ENCODE measurements around the gene ARL5C.

DNA sequence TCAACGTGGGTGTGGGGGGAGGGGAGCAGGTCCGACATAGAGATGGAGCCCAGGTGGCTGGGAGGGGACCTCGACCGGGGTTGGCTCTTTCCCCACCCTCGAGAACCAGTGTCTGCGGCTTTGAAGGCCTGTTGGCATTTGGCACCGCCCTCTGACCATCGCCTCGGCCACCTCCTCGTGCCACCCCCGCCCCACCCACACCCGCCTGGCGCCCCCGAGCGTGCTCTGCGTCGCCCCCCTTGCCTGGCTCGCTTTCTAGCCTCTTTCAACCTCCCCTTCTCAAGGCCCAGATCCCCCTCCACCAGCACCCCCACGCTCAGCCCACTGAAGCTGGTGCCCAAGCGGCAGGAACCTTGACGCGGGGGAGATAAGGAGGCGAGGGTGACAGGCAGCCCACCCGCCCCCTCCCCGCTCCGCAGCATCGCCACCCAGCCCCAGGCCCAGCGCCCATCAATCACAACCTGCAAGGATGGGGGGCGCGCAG is 30.9 kb upstream of the ARL5C start:
- no peak for TF ChIP-seq RAD21 (IDR thresholded peaks at IDR 0.05; ENCODE audit: low read depth)
- no peak for TF ChIP-seq FOXM1 (IDR thresholded peaks at IDR 0.05; ENCODE audit: borderline replicate concordance, low read depth)
- no peak for TF ChIP-seq CEBPB (IDR thresholded peaks at IDR 0.05)
- TF ChIP-seq, protein P1, sequence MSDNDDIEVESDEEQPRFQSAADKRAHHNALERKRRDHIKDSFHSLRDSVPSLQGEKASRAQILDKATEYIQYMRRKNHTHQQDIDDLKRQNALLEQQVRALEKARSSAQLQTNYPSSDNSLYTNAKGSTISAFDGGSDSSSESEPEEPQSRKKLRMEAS (IDR thresholded peaks at IDR 0.05), result peak; percentile 58
- TF ChIP-seq TCF12 (IDR thresholded peaks at IDR 0.05; ENCODE audit: low read depth), result no peak
- TF ChIP-seq EP300 (IDR thresholded peaks at IDR 0.05; ENCODE audit: borderline replicate concordance), result 0 out of 2 replicates have a peak, but pooled peaks have one; percentile 3
- TF ChIP-seq ZBTB7A (IDR thresholded peaks at IDR 0.05; ENCODE audit: low read depth), result 0 out of 2 replicates have a peak, but pooled peaks have one; percentile 58
- no peak for TF ChIP-seq USF1 (IDR thresholded peaks at IDR 0.05)
- TF ChIP-seq EGR1 (IDR thresholded peaks at IDR 0.05), result peak; percentile 24
- no peak for TF ChIP-seq CREB1 (IDR thresholded peaks at IDR 0.05; ENCODE audit: low read depth)
- no peak for TF ChIP-seq YY1 (IDR thresholded peaks at IDR 0.05; ENCODE audit: low read depth)
- 0 out of 2 replicates have a peak, but pooled peaks have one; percentile 2 for TF ChIP-seq TEAD4 (IDR thresholded peaks at IDR 0.05)
- no peak for TF ChIP-seq NFIC (IDR thresholded peaks at IDR 0.05)
- TF ChIP-seq REST (IDR thresholded peaks at IDR 0.05; ENCODE audit: low read depth), result no peak

Data from Ishikawa (cell line).